ENCODE results near the gene MPL.

DNA sequence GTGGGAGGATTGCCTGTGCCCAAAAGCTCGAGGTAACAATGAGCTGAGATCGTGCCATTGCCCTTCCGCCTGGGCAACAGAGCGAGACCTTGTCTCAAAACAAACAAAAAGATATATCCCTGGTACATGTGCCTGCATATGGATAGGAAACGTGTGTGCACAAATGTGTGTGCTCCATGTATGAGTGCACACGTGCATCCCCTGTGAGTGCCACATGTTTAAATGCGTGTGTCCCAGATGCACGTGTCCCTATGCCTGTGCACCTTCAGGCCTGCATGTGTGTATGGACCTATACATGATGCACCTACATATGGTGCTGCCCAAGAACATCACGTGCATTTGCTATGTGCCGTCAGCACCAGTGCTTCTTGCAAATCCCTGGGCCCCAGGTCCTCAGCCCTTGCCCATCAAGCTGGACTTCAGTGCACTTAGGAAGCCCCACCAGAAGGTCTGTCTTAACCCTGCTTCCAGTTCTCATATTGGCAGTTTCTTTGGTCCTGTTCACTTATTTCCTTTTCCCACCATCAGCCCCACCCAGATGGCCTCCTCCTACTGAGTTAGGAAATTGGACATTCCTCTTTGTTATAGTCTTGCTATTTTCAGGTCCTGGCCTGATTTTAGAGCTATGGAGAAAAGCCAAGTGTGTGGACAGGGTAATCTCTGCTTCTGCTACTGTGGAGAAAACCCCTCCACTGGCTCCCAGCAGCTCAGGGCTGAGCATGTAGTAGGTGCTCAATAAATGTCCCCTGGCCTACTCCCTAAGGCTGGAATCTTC is 21.5 kb upstream of the MPL start:
- TF ChIP-seq, protein P1, sequence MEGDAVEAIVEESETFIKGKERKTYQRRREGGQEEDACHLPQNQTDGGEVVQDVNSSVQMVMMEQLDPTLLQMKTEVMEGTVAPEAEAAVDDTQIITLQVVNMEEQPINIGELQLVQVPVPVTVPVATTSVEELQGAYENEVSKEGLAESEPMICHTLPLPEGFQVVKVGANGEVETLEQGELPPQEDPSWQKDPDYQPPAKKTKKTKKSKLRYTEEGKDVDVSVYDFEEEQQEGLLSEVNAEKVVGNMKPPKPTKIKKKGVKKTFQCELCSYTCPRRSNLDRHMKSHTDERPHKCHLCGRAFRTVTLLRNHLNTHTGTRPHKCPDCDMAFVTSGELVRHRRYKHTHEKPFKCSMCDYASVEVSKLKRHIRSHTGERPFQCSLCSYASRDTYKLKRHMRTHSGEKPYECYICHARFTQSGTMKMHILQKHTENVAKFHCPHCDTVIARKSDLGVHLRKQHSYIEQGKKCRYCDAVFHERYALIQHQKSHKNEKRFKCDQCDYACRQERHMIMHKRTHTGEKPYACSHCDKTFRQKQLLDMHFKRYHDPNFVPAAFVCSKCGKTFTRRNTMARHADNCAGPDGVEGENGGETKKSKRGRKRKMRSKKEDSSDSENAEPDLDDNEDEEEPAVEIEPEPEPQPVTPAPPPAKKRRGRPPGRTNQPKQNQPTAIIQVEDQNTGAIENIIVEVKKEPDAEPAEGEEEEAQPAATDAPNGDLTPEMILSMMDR (IDR thresholded peaks at IDR 0.05; ENCODE audit: low read depth, low read length, poor library complexity, severe bottlenecking) = no peak
- no peak for TF ChIP-seq EZH2phosphoT487 (IDR thresholded peaks at IDR 0.05; ENCODE audit: borderline replicate concordance, low read length)

All from DOHH2 (cell line).